Right lobe of liver (tissue), 4 donors: ENCODE results near the gene AGK.

Experiments used
- CTCF ChIP-seq, 4 donors: fragments of 200-600 bp in 3 of 4; fragments of 450-650 bp in 1 of 4; IDR thresholded peaks; one replicate each; pipeline versions ENCODE4 v1.5.1 to v1.8.0; 2016 to 2022; ENCODE audit warnings: antibody characterized with exemption in 4 of 4, mild to moderate bottlenecking in 2 of 4
- POLR2A ChIP-seq: fragments of 450-650 bp; IDR thresholded peaks from one replicate; pipeline ENCODE4 v1.6.1; 2017; ENCODE audit warnings: antibody characterized with exemption, mild to moderate bottlenecking
- donor health status: DM: no; HTN: no; CAD: no.
- donor health status: DM: no; HTN: no; CAD: no.
- donor health status: DM: no; HTN: yes; CAD: no.

DNA sequence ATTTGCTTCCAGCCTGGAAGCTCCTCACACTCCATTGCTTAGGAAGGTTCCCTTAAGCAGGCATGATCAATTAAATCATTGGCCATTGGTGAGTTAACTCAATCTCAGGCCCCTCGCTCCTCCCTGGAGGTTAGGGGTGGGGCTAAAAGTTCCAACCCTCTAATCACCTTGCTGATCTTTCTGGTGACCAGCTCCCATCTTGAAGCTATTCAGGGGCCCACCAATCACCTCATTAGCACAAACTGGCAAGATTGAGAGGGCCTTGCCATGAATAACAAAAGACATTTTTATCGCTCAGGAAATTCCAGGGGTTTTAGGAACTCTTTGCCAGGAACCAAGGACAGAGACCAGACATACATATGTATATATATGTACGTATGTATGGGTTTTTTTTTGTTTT is 58.4 kb downstream of the AGK start:
- TF ChIP-seq CTCF (IDR thresholded peaks at IDR 0.05): no peak
- TF ChIP-seq POLR2A: no peak
